H1 (cell line): ENCODE results near the gene PI4KA. TPM values are rescaled to one million over a fixed set of nuclear protein-coding genes. Genes with fewer than 3 reads are reported as not detected.

Experiments used
- CTCF ChIA-PET: fragments of 300-600 bp; sonication (Branson Sonifier 250); formaldehyde crosslinking; loops from one replicate; lab custom pipeline; 2021; ENCODE audit not compliant: partially characterized antibody; lab: Charles Lee
- POLR2A ChIA-PET: fragments of 300-600 bp; sonication (Branson Sonifier 250); formaldehyde crosslinking; loops from one replicate; lab custom pipeline; 2021; ENCODE audit warnings: inconsistent platforms; ENCODE audit not compliant: partially characterized antibody; lab: Charles Lee
- DNase-seq, 2 experiments: peaks; one replicate each; pipeline versions ENCODE4 v3.0.0 to v3.0.0-alpha.2; 2010 to 2022; ENCODE audit warnings: low spot score in 2 of 2, low read depth in 1 of 2, mixed read lengths in 1 of 2
- FAIRE-seq: peaks from 2 replicates; lab custom pipeline; 2011; peaks lifted over from hg19 to GRCh38; lab: Jason Lieb, UNC
- H2AFZ ChIP-seq: 2 replicates; pipeline ENCODE4 v1.8.1; 2012; ENCODE audit warnings: low read length, inconsistent platforms
- H2AK5ac ChIP-seq: 2 replicates; pipeline ENCODE4 v1.6.1; 2013; ENCODE audit warnings: low read depth, low read length
- H2BK120ac ChIP-seq: replicated peaks from 2 replicates; pipeline ENCODE3; 2013; ENCODE audit warnings: low read depth, low read length, inconsistent platforms
- H2BK12ac ChIP-seq: 2 replicates; pipeline ENCODE4 v1.6.1; 2013; ENCODE audit warnings: low read depth, low read length
- H2BK15ac ChIP-seq: 2 replicates; pipeline ENCODE4 v1.6.1; 2013; ENCODE audit warnings: low read length
- H2BK20ac ChIP-seq: 2 replicates; pipeline ENCODE4 v1.6.1; 2013; ENCODE audit warnings: low read length
- H2BK5ac ChIP-seq: 2 replicates; pipeline ENCODE4 v1.6.1; 2013; ENCODE audit warnings: low read depth, low read length
- H3K14ac ChIP-seq: 2 replicates; pipeline ENCODE4 v1.6.1; 2013; ENCODE audit warnings: inconsistent platforms; ENCODE audit not compliant: insufficient read length
- H3K18ac ChIP-seq: 2 replicates; pipeline ENCODE4 v1.6.1; 2013; ENCODE audit warnings: low read length; ENCODE audit errors: extremely low read depth
- H3K23ac ChIP-seq: 2 replicates; pipeline ENCODE4 v1.6.1; 2013; ENCODE audit warnings: inconsistent platforms; ENCODE audit not compliant: insufficient read length
- H3K23me2 ChIP-seq: 2 replicates; pipeline ENCODE4 v1.6.1; 2013; ENCODE audit warnings: low read depth, low read length
- H3K27ac ChIP-seq: 2 replicates; pipeline ENCODE4 v1.6.1; 2011; ENCODE audit warnings: low read depth, low read length, inconsistent platforms
- H3K27me3 ChIP-seq, 4 experiments: replicated peaks in 1 of 4; 1 replicate in 1 of 4; 2 replicates in 3 of 4; pipeline versions ENCODE4 v1.6.1 to v1.8.1; 2011 to 2013; ENCODE audit warnings: low read length in 3 of 4, mild to moderate bottlenecking in 3 of 4, inconsistent platforms in 2 of 4, mixed read lengths in 2 of 4, moderate library complexity in 1 of 4; ENCODE audit not compliant: control insufficient read depth in 3 of 4, insufficient read depth in 3 of 4; ENCODE audit errors: extremely low read depth in 1 of 4
- H3K36me3 ChIP-seq, 4 experiments: 2 replicates each; pipeline versions ENCODE4 v1.6.1 to v1.8.1; 2011 to 2013; ENCODE audit warnings: mild to moderate bottlenecking in 4 of 4, low read length in 3 of 4, moderate library complexity in 2 of 4, control low read depth in 1 of 4, inconsistent platforms in 1 of 4; ENCODE audit not compliant: insufficient read depth in 4 of 4, control insufficient read depth in 2 of 4
- H3K4ac ChIP-seq: replicated peaks from 2 replicates; pipeline ENCODE3; 2013; ENCODE audit warnings: low read length, low read depth, mixed read lengths, inconsistent platforms; ENCODE audit not compliant: insufficient read length
- H3K4me1 ChIP-seq, 4 experiments: replicated peaks in 1 of 4; 1 replicate in 1 of 4; 2 replicates in 3 of 4; pipeline versions ENCODE4 v1.6.1 to v1.8.1; 2011 to 2013; ENCODE audit warnings: low read length in 3 of 4, inconsistent platforms in 2 of 4, mixed read lengths in 1 of 4; ENCODE audit not compliant: insufficient read depth in 4 of 4, control insufficient read depth in 3 of 4
- H3K4me2 ChIP-seq, 2 experiments: 2 replicates each; pipeline versions ENCODE4 v1.6.1 to v1.8.1; 2011 to 2013; ENCODE audit warnings: low read depth in 2 of 2, low read length in 2 of 2, control low read depth in 1 of 2, inconsistent platforms in 1 of 2, mild to moderate bottlenecking in 1 of 2; ENCODE audit not compliant: insufficient read depth in 1 of 2
- H3K4me3 ChIP-seq, 4 experiments: fragments of 200-600, 300-600 bp in 1 of 4; sonication (generic), shearing (Covaris generic), sonication (Bioruptor Twin) in 1 of 4; 2 replicates each; pipeline versions ENCODE4 v1.5.1 to v1.8.1; 2011 to 2016; ENCODE audit warnings: low read length in 4 of 4, low read depth in 3 of 4, control low read depth in 2 of 4, inconsistent platforms in 2 of 4, mild to moderate bottlenecking in 2 of 4, mixed read lengths in 1 of 4, moderate library complexity in 1 of 4; ENCODE audit not compliant: insufficient read depth in 2 of 4; ENCODE audit errors: extremely low read depth in 1 of 4
- H3K56ac ChIP-seq: replicated peaks from 2 replicates; pipeline ENCODE3; 2013; ENCODE audit warnings: low read depth, mild to moderate bottlenecking, mixed read lengths, low read length, inconsistent platforms; ENCODE audit not compliant: insufficient read length
- H3K79me1 ChIP-seq: 2 replicates; pipeline ENCODE4 v1.6.1; 2013; ENCODE audit warnings: low read depth, low read length, control low read depth
- H3K79me2 ChIP-seq, 2 experiments: 2 replicates each; pipeline versions ENCODE4 v1.6.1 to v1.8.1; 2012 to 2013; ENCODE audit warnings: low read length in 2 of 2, mild to moderate bottlenecking in 2 of 2, inconsistent platforms in 1 of 2; ENCODE audit not compliant: insufficient read depth in 2 of 2, control insufficient read depth in 1 of 2
- H3K9ac ChIP-seq, 4 experiments: replicated peaks in 1 of 4; 1 replicate in 1 of 4; 2 replicates in 3 of 4; pipeline versions ENCODE4 v1.6.1 to v1.8.1; 2011 to 2013; ENCODE audit warnings: low read depth in 3 of 4, low read length in 3 of 4, control low read depth in 2 of 4, mild to moderate bottlenecking in 2 of 4, moderate library complexity in 2 of 4, inconsistent platforms in 1 of 4; ENCODE audit errors: extremely low read depth in 1 of 4
- H3K9me3 ChIP-seq, 2 experiments: 2 replicates each; pipeline versions ENCODE4 v1.6.1 to v1.8.1; 2012 to 2013; ENCODE audit warnings: mild to moderate bottlenecking in 2 of 2, moderate library complexity in 2 of 2, control low read depth in 1 of 2, inconsistent platforms in 1 of 2, low read depth in 1 of 2, low read length in 1 of 2, mixed read lengths in 1 of 2; ENCODE audit not compliant: insufficient read depth in 2 of 2
- H4K20me1 ChIP-seq, 2 experiments: replicated peaks in 1 of 2; 2 replicates each; pipeline versions ENCODE3 to v1.8.1; 2011 to 2013; ENCODE audit warnings: inconsistent platforms in 2 of 2, low read length in 2 of 2, mild to moderate bottlenecking in 1 of 2; ENCODE audit not compliant: insufficient read depth in 2 of 2, control insufficient read depth in 1 of 2
- H4K5ac ChIP-seq: 2 replicates; pipeline ENCODE4 v1.6.1; 2013; ENCODE audit warnings: low read length, low read depth, mixed read lengths, inconsistent platforms; ENCODE audit not compliant: insufficient read length
- H4K8ac ChIP-seq: 2 replicates; pipeline ENCODE4 v1.8.0; 2013; ENCODE audit warnings: mild to moderate bottlenecking, moderate library complexity, low read length, inconsistent platforms; ENCODE audit not compliant: insufficient read depth; ENCODE audit errors: extremely low read depth
- H4K91ac ChIP-seq: replicated peaks from 2 replicates; pipeline ENCODE3; 2013; ENCODE audit warnings: low read length, mixed read lengths, inconsistent platforms; ENCODE audit not compliant: insufficient read length
- CHD1 ChIP-seq: IDR thresholded peaks from 2 replicates; pipeline ENCODE4 v1.6.1; 2012; ENCODE audit warnings: low read depth, low read length, improper control_type of control experiment
- EZH2 ChIP-seq: fragments of 200-600 bp; sonication (generic); IDR thresholded peaks from 2 replicates; pipeline ENCODE4 v1.7.1; 2012; ENCODE audit warnings: low read depth, mild to moderate bottlenecking, moderate library complexity, low read length, inconsistent platforms; ENCODE audit not compliant: severe bottlenecking
- KDM4A ChIP-seq: IDR thresholded peaks from one replicate; pipeline ENCODE4 v1.7.1; 2012; ENCODE audit warnings: low read depth, mild to moderate bottlenecking, moderate library complexity, low read length, inconsistent platforms; ENCODE audit not compliant: severe bottlenecking
- NANOG ChIP-seq: IDR thresholded peaks from 2 replicates; pipeline ENCODE4 v1.6.1; 2011; ENCODE audit warnings: low read length, low read depth, mild to moderate bottlenecking, inconsistent platforms; ENCODE audit not compliant: insufficient read depth, poor library complexity, severe bottlenecking
- SAP30 ChIP-seq: fragments of 300-600 bp; sonication (generic); IDR thresholded peaks from 2 replicates; pipeline ENCODE4 v1.7.1; 2012; ENCODE audit warnings: low read length, moderate library complexity, mild to moderate bottlenecking, inconsistent platforms; ENCODE audit not compliant: insufficient read depth, insufficient replicate concordance
- SP1 ChIP-seq: IDR thresholded peaks from 2 replicates; pipeline ENCODE4 v1.6.1; 2011; ENCODE audit warnings: low read depth, low read length
- SP2 ChIP-seq: IDR thresholded peaks from 2 replicates; pipeline ENCODE4 v1.6.1; 2012; ENCODE audit warnings: mild to moderate bottlenecking, low read length, inconsistent platforms
- TAF1 ChIP-seq: IDR thresholded peaks from 2 replicates; pipeline ENCODE4 v1.6.1; 2011; ENCODE audit warnings: mild to moderate bottlenecking, low read depth, low read length
- TBP ChIP-seq: IDR thresholded peaks from 2 replicates; pipeline ENCODE4 v1.6.1; 2011; ENCODE audit warnings: low read depth, low read length, improper control_type of control experiment
- TCF12 ChIP-seq: IDR thresholded peaks from 2 replicates; pipeline ENCODE4 v1.6.1; 2011; ENCODE audit warnings: low read depth, mild to moderate bottlenecking, low read length
- WGBS, 2 experiments: shearing (Covaris generic) in 1 of 2; methylation state at CpG; one replicate each; pipeline versions ENCODE4 v1.1.6 to v1.1.7; 2013 to 2015; ENCODE audit warnings: low lambda C conversion rate in 2 of 2, mixed read lengths in 2 of 2, inconsistent platforms in 1 of 2, low coverage in 1 of 2, missing lambda C conversion rate in 1 of 2; ENCODE audit not compliant: insufficient replicate concordance in 2 of 2, insufficient coverage in 1 of 2, insufficient read length in 1 of 2; ENCODE audit errors: extremely low coverage in 1 of 2, missing lambda C conversion rate in 1 of 2; 5-methylcytosine and 5-hydroxymethylcytosine counted together
- polyA plus RNA-seq, 7 experiments: library from polyadenylated mRNA; depleted of rRNA in 3 of 7; stranded (reverse) in 5 of 7; unstranded in 2 of 7; fragments of >200 nt in 5 of 7; fragments of 200-250 nt in 2 of 7; gene quantifications; 1 replicate in 5 of 7; 2 replicates in 1 of 7; 4 replicates in 1 of 7; pipeline versions ENCODE4 v1.2.1 to v1.2.3, GENCODE V29; 2011 to 2013; ENCODE audit warnings: missing spikeins in 2 of 7, mixed read lengths in 2 of 7
- total RNA-seq: library from RNA; stranded (reverse); fragmentation: NEBNext Ultra II Directional; extraction: Animal tissue kit (Norgen Biotek cat#: 25700); gene quantifications from 2 replicates; pipeline ENCODE4 v1.2.1, GENCODE V29; 2021
- TF ChIP-seq, protein P1 (sequence below): IDR thresholded peaks from 2 replicates; pipeline ENCODE4 v1.6.1; 2012; ENCODE audit warnings: inconsistent platforms

PI4KA gene
- total and polyA plus RNA-seq, 2 of the 8 experiments (the other 6 are each of a cell fraction or from before 2014, with no cell fraction given), result 22.5 to 37.7 TPM

DNA sequence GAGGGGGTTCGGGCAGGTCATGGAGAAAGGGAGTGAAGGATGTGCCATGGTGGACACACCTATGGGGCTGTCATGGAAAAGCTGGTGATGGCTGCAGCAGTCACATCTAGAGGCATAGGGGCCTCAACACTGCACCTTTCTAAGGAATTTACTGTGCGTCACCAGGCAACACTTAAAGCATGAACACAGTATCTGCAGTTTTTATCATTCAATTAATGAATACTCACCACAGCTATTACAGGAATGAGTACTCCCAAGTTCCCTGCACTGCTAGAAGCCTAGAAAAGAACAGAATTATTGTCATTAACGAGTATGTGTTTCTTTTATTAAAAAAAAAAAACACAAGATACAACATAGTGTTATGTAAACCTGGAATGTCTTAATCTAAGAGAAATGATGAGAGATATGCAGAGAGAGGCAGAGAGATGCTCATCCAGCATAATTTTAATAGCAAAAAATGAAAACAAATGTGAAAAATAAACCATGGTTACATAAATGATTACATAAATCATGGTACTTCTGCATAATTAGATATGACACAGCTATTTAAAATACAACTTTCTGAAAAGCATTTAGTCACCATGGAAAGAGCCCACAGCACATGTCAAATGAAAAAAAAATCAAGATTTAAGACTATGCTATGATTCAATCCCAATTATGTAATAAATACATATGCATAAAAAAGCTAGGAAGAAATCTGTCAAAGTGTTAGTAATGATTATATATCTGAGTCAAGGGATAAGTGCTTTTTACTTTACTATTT lies 65.5 kb downstream of the PI4KA start:
- 81% methylated on average over 3 of the region's 3 CpGs; no CpG with 5 or more reads in 1 of the 2 experiments for WGBS, 2 experiments
- Histone ChIP-seq H2BK120ac (no peak overlapping the region), H3K79me1 (no peaks in the 10 kb centered on the region), H3K9me3 (no peaks in the 10 kb centered on the region), H3K4me3 (no peak overlapping the region), H3K27me3 (no peaks in the 10 kb centered on the region), H3K18ac (no peak overlapping the region), H3K36me3 (peaks cover 0 to 3% (median under 1%) of the 10 kb centered on the region in 4 experiments; a peak in 3 of 8 replicates), H2AFZ (no peak overlapping the region), H3K79me2 (no peaks in the 10 kb centered on the region), H3K56ac (no peak overlapping the region), H2BK5ac (peak overlapping the region; percentile 5; the same call in 1 of the 2 replicates), H3K27ac (no peak overlapping the region), H2AK5ac (no peak overlapping the region), H4K5ac (no peak overlapping the region), H2BK12ac (no peak overlapping the region), H3K23me2 (no peaks in the 10 kb centered on the region), H3K23ac (no peak overlapping the region), H3K4ac (no peak overlapping the region), H4K20me1 (no peaks in the 10 kb centered on the region), H3K4me1 (no peaks in the 10 kb centered on the region), H4K8ac (no peak overlapping the region), H3K14ac (no peak overlapping the region), H2BK15ac (no peak overlapping the region), H3K4me2 (no peak overlapping the region), H4K91ac (no peak overlapping the region), H2BK20ac (no peak overlapping the region), H3K9ac (no peak overlapping the region)
- no peak for FAIRE-seq
- DNase-seq, result no peak
- no peak for TF ChIP-seq TBP
- TF ChIP-seq KDM4A, result no peak
- TF ChIP-seq TAF1, result no peak
- no peak for TF ChIP-seq SP1
- TF ChIP-seq NANOG, result no peak
- TF ChIP-seq TCF12, result no peak
- TF ChIP-seq SAP30, result no peak
- TF ChIP-seq SP2, result no peak
- TF ChIP-seq EZH2, result no peak
- TF ChIP-seq, protein P1, sequence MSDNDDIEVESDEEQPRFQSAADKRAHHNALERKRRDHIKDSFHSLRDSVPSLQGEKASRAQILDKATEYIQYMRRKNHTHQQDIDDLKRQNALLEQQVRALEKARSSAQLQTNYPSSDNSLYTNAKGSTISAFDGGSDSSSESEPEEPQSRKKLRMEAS, result no peak
- TF ChIP-seq CHD1, result no peak
- CTCF ChIA-PET, result interaction anchor here (0.9 to 3.8 kb wide), 10 partner anchors 8 to 311 kb away, joined by 3 to 26 read pairs (median 6); no protein-coding TSS in a partner anchor
- POLR2A ChIA-PET, result interaction anchor here (0.6 kb wide), 1 partner anchor 61 kb away, joined by 3 read pairs; no protein-coding TSS in a partner anchor
